D721Med (cell line): ENCODE data around the gene MED27.

Source experiments
- DNase-seq: peaks from one replicate; pipeline ENCODE4 v3.0.0; 2011; ENCODE audit warnings: low spot score; ENCODE audit not compliant: insufficient read length
- FAIRE-seq: peaks from 2 replicates; lab custom pipeline; 2011; peaks lifted over from hg19 to GRCh38; lab: Jason Lieb, UNC
- TF ChIP-seq, protein P1 (sequence below): IDR thresholded peaks from 2 replicates; pipeline ENCODE4 v1.5.1; 2012; ENCODE audit warnings: mild to moderate bottlenecking, control low read depth; ENCODE audit not compliant: insufficient read depth; ENCODE audit errors: missing control alignments

MED27 gene

DNA sequence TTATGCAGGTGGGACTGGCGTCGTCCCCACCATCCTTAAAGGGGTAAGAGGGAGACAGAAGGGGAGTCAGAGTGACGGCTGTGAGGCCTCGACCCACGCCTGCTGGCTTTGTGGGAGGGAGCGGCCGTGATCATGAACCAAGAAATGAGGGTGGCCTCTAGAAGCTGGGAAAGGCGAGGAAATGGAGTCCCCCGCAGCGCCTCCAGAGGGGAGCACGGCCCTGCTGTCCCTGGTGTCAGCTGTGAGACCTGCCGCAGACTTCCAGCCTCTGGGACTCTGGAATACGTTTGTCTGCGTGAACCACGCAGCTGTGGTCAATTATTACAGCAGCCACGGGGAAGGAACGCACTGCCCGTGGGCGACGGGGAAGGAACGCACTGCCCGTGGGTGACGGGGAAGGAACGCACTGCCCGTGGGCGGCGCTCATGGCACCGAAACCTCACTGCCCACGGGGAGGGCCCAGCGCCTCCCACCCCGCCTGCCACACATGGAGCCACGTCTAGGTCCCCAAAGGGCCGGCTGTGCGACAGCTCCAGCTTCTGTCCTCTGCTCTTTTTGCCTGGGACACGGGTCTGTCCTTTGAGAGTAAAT, 231.0 kb downstream of the MED27 start:
- FAIRE-seq (no peak), DNase-seq (no peak)
- TF ChIP-seq, protein P1, sequence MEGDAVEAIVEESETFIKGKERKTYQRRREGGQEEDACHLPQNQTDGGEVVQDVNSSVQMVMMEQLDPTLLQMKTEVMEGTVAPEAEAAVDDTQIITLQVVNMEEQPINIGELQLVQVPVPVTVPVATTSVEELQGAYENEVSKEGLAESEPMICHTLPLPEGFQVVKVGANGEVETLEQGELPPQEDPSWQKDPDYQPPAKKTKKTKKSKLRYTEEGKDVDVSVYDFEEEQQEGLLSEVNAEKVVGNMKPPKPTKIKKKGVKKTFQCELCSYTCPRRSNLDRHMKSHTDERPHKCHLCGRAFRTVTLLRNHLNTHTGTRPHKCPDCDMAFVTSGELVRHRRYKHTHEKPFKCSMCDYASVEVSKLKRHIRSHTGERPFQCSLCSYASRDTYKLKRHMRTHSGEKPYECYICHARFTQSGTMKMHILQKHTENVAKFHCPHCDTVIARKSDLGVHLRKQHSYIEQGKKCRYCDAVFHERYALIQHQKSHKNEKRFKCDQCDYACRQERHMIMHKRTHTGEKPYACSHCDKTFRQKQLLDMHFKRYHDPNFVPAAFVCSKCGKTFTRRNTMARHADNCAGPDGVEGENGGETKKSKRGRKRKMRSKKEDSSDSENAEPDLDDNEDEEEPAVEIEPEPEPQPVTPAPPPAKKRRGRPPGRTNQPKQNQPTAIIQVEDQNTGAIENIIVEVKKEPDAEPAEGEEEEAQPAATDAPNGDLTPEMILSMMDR = no peak

- no peak for FAIRE-seq
- TF ChIP-seq, protein P1 = no peak
- DNase-seq = no peak
These were observed 231.9 kb downstream of the MED27 start for GRCh38 chr9:131847665-131848354.

- DNase-seq (no peak), FAIRE-seq (no peak)
- TF ChIP-seq, protein P1 = no peak
These were observed 234.1 kb downstream of the MED27 start for GRCh38 chr9:131845305-131846298.

GRCh38 chr9:131844745-131845118, 234.9 kb downstream of the MED27 start:
- FAIRE-seq (no peak), DNase-seq (no peak)
- TF ChIP-seq, protein P1 = no peak

DNA sequence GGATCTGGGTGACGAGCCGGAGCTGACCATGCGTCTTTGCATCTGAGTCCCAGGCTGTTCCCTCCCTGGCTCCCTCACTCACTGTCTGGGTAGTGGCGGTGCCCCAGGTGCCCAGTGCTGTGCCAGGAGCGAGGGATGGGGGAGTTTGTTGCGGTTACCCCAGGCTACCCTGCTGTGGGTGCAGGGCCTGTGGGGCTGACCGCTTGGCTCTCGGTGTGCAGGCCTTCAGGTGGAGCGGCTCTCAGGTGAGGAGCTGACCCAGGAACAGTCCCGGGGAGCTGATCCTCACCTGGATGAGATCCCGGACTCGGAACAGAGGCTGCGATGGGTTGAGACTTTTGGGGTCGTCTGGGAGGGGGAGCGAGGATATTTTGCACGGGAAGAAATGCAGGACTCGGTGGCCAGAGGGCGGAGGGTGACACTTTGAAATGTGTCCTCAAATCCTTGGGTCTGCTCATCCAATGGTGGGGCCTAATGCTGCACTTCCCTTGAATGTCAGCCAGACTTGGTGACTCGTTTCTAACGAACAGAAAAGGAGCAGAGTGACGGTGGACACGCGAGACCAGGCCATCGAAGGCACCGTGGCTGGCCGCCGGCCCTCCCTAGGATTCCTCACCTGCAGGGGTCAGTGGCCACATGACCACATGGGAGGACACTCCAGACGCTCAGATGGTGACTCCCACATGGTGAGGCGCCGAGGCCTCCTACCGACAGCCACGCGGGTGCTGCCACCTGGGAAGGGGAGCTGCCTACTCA, 235.5 kb downstream of the MED27 start:
- FAIRE-seq = no peak
- TF ChIP-seq, protein P1 = no peak
- DNase-seq = no peak

DNA sequence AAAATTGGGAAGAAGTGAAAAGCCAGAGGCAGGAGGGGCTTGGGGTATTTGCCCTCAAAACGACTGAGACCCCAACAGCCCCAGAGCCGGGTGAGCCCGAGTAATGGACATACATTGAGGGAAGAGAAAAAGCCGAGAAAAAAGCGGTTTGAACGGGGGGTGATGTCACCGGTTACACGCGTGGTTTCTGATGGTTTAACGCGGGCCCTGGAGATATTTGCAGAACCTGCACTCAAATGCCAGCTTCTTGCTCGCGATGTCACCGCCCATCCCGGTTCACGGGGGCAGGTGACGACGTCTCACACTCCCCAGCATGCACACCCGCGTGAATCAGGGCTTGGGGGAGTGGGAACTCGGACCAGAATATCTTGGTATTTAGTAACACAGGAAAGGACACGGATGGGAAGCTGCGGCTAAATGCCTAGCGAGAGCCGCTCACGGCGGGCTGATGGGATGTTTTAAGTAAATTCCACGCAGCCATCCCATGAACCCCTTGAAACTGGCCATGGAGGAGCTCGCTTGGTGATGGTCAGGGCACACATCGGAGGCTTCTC, 237.8 kb downstream of the MED27 start:
- no peak for FAIRE-seq
- DNase-seq = no peak
- TF ChIP-seq, protein P1 = no peak
